ENCODE measurements around the gene BOD1L2.

BOD1L2 gene

DNA sequence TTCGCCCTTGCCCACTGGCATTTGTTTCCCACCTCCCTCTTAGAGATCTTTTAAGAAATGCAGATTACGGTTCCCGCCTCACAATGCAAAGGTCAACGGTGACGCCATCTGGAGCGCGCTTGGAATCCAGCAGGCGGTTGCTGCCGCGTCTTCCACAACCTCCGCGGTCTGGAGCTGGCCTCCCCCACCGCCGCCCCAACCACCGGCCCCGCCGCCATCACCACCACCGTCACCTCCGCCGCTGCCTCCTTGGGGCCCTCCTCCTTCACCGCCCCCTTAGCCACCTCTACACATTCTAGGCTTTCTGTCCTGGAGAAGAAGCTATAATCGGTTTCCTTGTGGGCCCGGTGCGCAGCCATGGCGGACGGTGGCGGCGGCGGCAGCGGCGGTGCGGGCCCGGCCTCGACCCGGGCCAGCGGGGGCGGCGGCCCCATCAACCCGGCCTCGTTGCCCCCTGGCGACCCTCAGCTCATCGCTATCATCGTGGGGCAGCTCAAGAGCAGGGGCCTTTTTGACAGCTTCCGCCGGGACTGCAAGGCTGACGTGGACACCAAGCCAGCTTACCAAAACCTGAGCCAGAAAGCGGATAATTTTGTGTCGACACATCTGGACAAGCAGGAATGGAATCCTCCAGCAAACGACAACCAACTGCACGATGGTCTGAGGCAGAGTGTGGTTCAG is at the start of gene BOD1L2:
Gene BOD1L2 (plus strand): TSS at position 132 of the 681 bp plus-strand sequence. CDS start 226 bp downstream, at position 358.
- no peak within 1 kb of the TSS for H3K27ac ChIP-seq
- H3K4me3 ChIP-seq, result no peak within 1 kb of the TSS

DNA sequence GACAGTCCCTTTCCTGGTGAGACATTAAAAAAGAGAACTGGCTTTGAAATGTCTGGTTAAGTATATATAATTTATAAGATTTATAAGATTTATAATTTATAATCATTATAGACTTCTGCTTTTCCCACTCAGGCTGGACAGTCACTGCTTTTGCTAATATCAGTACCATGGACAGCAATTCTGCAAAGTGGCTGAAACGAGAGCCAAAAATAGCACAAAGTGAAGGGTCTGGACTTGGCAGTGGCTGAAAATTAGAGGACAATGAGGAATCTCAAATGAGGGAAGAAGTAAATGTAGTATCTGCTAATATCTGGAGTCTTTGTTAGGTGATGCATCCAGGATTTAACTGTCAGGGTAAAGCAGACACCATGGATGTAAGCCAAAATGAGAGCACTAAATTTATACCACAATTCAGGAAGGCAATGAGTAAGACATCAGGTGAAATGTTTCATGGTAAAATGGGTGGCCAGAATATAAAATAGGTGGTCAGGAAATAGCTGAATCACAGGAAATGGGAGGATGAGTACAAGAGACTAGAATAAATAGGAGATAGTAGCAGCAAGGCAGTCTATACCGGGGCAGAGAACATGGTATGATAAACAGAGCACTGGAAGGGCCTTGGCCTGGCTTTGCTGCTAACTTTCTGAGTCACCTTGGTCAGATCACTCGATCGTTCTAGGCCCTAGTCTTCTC is 39.6 kb upstream of the BOD1L2 start:
- no peak overlapping the region for H3K4me3 ChIP-seq
- H3K27ac ChIP-seq, result no peak overlapping the region

DNA sequence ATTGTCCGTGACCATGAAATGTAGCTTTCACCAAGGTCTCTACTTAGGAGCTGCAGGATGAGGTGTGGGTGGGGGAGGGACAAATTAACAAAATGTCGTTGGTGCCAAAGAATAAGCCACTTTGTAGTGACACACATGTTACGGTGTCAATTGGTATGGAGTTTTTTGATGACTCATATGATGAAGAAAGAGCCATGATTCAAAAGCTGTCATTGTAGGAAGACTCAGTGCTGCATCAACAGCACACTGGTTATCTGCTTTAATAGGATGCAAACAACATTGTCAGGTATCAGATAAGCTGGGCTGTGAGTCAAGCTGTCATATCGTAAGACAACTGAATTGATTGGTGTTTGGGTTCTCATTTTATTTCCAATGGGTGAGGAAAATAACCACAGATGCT is 36.6 kb upstream of the BOD1L2 start:
- Histone ChIP-seq H3K4me3 (no peak overlapping the region), H3K27ac (no peak overlapping the region)

DNA sequence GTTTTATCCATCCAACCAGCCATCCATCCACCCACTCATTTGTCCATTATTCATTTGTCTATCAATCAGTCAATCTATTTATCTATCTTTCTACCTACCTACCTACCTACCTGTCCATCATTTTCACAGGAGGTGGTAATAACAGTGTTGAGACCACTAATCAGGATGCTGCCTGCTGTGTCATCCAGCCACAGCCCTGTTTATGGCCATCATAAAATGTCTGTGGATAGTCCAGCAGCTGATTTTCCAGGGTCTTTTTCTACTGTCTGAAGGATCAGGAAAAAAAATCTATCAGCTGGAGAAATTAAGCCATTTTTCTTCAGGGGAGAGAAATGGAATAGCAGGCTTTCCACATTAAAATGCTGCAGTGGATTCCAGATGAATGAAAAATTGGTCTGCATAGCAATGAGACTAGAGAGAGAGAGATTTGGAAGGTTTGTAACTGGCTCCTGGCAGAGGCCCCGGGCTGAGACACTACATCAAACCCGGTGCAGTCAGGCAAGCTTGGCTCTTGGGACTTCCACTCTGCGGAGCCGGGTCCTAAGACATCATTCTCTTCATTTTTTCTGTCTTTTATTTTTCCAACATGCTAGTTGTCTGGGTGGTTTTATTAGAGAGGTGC is 33.0 kb upstream of the BOD1L2 start:
- H3K4me3 ChIP-seq, result no peak overlapping the region

DNA sequence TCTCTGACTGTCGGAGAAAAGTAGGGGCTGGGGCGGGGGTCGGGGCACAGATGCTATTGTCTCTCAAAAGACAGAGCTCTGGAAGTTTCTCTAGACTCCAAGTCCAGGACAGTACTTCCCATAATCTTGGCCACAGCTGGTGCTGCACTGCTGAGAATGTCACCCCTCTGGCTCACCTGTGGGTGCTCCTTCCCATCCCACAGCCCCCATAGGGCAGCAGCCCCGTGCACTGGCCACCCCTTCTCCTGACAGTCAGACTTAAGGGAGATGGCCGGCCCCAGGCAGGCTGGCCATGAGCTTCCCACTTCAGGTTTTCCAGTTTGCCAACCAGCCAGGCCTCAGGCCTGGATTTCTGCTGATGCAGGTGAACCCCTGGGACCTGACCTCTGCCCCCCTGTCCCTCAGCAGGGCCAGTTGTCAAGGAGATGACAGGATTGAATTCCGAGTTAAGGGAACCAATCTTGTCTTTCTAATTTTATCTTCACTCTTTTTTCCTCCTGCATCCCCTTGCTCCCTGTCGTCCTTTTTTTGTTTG is 30.2 kb upstream of the BOD1L2 start:
- Histone ChIP-seq H3K27ac (no peak overlapping the region), H3K4me3 (no peak overlapping the region)

More for the DNA sequence above, 33.0 kb upstream of the BOD1L2 start:
- H3K27ac ChIP-seq, result no peak overlapping the region

DNA sequence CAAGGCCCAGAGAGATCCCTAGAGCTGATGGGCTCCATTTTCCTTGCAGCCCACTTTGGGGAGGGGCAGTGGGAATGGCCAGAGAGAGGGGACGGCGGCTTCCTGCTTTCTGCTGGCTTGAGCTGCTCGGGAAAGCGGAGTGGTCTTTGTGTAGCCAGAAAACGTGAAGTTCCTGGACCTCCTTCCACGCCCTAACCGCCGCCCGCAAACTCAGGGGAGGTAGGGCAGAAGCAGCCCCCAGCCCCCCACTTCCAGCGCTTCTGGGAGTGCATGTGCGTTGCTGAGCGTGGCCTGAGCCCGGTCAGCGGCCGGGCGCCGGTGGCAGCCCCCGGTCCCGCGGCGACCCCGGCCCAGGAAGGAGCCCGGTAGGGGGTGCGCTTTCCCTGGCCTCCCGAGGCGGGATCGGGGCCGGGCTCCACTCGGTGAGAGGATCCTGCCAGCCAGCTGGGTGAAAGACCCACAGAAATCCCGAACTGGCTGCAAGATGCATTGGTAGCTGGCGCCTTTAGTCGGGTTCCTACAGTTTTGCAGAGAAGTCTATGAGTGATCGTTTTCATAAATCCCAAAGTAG is 25.3 kb upstream of the BOD1L2 start:
- Histone ChIP-seq H3K4me3 (no peak overlapping the region), H3K27ac (no peak overlapping the region)

DNA sequence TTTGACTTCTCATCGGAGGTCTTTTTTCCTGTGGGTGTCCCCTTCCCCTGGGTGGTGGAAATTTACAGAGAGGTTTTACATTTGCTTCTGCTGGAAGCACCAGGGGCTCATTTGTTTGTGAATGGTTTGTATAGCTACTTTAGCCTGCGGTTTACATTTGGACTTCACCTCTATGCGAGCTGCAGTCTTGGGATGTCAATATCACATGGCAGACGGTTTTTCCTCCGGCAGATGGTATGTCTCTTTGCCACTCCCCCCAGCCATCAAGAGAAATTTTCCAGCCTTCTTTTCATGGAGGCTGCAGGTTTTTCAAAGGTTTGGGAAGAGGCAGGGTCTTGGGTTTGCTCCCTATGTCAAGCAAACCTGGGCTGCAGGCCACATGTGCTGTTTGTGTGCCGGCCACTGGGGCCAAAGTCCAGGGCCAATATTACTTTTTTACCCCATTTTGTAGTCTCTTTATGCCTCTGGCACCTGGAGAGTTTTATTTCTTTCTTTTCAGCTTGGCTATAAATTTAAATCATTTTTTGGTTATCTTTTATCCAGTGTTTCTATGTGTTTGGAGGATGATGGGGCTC is 23.9 kb upstream of the BOD1L2 start:
- Histone ChIP-seq H3K4me3 (no peak overlapping the region), H3K27ac (no peak overlapping the region)

DNA sequence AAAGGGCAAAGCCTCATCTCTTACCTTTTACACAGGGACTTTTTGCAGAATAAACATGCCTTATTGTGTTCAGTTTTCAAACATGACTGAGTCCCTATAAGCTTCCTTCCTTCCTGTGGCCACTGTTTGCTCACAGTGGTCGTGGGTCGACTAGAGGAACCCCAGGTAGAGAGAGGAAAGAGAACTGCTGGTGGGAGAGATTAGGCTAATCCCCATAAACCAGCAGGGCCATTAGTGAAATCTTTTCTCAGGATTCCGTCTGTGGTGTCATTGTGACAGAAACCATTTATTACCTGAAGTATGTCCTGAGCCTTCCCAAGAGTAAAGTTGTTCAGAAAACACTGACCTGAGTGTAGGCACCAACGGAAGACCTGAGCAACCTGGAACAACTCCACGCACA is 21.3 kb upstream of the BOD1L2 start:
- H3K4me3 ChIP-seq, result no peak overlapping the region
- H3K27ac ChIP-seq, result no peak overlapping the region

DNA sequence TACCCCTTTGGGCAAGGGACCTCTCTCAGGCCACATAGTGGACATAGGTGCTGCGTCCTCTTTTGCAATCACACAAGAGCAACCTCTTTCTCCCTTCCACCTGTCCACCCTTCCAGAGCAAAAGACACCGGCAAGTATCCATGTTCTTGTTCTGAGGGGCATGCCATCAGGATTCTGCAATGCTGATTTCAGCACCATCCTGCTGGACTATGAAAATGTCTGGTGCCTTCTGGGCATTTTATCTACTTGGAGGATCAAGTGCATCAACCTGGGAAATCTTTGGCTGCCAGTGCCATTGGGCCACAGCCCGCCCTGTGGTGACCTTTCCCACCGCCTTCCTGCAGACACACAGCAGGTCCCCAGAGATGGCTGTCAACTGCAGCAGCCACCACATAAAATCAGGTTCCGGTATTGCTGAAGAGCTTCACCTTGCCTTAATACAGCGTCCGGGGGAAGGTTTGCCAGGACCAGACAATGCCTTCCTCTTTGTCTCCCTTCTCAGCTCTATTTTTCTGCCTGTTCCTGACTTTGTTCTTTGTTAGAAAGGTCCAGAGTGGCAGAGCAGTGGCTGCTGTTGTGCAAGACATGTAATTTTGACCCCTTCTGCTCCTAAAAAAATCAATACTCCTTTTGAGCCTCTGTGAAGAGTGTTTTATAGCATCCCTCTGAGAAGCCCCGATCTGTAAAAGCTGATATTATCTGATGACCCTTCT is 18.5 kb upstream of the BOD1L2 start:
- H3K27ac ChIP-seq, result no peak overlapping the region
- H3K4me3 ChIP-seq, result no peak overlapping the region

DNA sequence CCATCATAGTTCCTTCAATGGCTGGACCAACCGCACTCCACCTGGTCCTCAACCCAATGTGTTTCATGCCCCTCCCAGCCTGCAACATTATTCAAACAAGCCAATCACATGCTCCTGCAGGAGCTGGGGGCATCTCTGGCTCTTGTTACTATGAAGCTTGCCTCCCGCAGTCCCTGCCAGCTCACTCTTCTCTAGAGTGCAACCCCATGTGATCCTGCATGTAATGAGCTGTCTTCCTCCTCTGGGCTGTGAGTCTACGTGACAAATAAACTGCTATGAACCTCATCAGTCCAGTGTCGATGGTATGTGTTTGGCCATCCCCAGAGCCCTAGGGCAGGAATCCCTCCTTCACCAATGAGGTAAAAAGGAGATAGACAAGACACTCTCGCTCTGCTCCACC is 15.8 kb upstream of the BOD1L2 start:
- H3K27ac ChIP-seq, result no peak overlapping the region

DNA sequence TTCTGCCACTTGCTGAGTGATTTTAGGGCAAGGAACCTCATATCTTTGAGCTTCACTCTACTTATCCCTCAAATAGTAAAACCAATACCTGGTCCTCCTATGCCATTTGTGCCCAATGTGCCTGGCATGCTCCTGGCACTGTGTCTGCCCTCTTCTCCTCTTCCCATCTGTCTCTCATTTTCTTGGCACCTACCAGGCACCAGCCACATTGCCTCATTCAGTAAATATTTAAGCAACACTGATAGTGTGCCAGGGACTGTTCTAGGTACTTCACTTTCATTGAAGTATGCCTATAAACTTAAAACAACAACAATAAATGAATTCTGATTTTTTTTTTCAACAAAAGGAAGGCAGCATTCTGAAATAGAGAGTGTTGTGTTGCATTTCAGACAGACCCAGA is 15.1 kb upstream of the BOD1L2 start:
- Histone ChIP-seq H3K27ac (no peak overlapping the region), H3K4me3 (no peak overlapping the region)

More for the DNA sequence above, 15.8 kb upstream of the BOD1L2 start:
- no peak overlapping the region for H3K4me3 ChIP-seq

DNA sequence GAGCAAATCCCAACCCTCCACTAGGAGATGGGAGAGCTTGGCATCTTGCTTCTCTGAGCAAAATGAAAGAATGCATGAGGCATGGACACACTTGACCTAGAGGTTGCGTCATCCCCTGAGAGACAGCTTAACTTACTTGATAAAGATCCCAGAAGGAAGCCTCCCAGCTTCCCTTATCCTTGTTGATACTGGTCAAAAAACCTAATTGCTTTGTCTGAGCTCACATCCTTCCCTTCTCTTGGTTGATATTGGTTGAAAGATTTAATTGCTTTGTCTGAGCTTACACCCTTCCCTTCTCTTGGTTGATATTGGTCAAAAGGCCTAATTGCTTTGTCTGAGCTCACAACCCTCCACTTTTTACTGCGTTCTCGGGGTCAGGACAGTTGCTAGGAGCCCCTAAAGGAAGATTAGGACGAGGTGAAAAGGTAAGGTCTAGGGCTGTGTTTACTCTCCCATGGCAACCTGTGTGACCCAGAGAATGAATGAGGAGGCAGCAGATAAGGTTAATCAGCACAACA is 12.2 kb upstream of the BOD1L2 start:
- Histone ChIP-seq H3K27ac (no peak overlapping the region), H3K4me3 (no peak overlapping the region)

DNA sequence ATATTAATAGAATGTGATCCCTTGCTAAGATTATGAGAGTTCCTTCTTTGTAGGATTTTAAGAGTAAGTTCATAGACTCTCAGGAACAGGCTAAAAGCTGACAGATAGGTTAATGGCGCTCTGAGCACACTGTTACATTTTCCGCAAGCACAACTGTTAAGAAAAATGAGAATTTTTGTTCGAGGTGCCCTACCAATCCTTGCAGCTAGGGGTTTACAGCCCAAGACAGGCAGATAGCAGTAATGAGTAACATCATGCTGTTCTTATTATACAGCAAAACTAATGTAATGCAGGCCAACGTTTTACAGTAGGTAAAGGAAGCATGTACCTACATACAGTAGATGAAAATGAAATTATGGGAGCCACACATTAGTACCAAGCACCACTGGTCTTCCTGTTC is 11.2 kb upstream of the BOD1L2 start:
- Histone ChIP-seq H3K4me3 (no peak overlapping the region), H3K27ac (no peak overlapping the region)

DNA sequence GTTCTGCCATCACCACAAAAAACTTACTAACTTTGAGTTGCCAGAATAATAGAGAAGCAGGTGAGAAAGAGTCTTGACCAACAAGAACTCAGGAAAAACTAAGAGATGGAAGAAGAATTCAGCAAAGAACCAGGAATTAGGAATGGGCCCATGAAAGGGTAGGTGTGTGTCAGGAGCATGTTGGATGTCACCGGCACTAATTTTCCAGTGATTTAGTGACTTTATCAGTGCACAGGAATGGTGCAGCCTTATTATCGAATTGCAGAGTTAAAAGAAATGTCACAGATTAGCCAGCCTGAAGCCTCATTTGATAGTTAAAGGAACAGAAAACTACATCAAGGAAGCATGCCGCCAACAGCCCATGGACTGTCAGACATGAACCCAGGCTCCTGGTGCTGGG is 9.0 kb upstream of the BOD1L2 start:
- no peak overlapping the region for H3K27ac ChIP-seq
- no peak overlapping the region for H3K4me3 ChIP-seq

DNA sequence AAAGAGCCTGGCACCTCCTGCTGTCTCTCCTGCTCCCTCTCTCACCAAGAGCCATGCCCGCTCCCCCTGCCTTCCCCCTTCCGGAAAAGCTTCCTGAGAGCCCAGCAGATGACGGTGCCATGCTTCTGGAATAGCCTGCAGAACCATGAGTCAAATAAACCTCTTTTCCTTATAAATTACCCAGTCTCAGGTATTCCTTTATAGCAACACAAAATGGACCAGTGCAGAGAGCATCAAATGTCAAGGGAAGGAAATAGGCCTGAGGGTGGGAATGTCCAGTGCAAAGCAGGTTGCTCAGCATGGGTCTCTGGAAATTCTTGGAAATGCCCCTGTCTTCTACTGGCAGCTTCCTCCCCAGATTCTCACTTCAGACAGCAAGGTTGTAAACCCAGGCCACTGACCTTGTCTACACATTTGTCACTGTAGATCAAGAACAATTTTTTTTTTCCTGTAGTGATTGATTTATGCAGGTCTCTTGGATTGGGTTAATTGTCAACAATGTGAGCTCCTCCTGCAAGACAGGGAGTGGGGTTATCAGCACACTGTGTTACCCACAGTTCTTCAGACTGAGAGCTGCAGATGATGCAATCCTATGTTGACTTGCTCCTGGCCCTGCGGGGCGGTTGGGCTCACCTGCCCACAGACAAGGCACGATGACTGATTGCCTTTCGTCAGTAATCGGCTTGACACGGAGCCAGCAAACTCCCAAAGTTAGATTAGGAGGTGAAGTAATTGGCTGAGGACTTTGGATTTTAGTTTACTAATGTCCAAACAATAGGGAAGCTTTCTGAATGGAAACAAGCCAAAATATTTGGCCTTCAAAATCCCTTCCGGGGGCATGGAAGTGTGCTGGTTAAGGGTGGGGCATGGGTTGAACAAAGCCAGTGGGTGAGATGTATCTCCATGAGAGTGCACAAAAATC is 5.4 kb upstream of the BOD1L2 start:
- Histone ChIP-seq H3K27ac (no peak overlapping the region), H3K4me3 (no peak overlapping the region)

DNA sequence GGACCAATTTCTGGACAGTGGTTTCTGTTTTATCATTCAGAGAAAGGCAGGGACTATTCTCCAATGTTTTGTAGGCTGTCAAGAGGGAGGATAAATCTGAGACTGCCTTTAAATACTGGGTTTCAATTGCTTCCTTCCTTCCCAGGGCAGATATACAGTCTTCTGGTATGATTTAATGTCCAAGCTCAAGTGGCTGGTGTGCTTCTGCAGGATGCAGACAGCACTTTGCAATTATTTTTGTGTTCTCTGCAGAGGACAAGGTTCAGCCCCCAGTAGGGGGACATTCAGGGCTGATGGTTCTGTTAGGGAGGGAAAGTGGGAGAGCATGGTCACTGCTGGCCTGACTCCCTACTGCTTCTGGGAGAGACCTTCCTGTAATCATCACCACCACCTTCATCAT is 4.6 kb upstream of the BOD1L2 start:
- Histone ChIP-seq H3K27ac (no peak overlapping the region), H3K4me3 (no peak overlapping the region)

DNA sequence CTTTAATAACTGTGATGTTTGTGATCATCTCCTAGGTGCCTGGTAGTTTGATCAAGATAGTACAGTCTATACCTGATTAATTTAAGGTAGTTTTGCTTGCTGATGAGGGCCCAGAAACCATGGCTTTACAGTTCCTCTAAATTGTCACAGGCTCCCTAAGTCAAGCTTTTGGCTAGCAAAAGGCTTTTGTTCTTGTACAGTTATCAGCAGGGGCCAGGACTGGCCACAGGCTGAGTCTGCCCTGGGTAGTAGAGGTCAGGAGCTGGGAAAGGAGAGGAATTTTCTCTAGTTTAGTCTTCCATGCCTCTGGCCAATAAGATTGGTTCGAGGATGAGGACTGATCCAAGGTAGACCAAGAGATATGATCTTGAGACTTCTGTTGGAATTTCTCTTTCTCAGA is 3.6 kb upstream of the BOD1L2 start:
- H3K27ac ChIP-seq, result no peak overlapping the region
- no peak overlapping the region for H3K4me3 ChIP-seq

DNA sequence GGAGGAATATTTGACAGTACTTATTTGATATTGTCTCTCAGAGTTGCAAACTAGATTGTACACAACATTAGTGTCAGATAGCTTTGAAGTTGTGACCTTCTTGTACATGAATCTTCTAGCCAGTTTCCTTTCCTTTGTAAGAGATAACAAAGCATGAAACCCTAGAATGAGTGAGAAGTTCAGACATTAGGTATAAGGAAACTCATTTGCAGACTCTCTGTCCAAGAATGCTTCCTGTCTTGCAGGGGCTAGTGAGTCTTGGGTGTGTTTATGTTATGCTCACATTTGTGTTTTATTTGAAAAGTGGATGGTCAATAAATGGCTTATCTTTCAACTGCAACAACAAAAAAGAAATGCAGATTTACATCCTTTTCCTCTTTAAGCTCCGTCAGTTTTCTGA is 1.4 kb downstream of the BOD1L2 start:
- no peak overlapping the region for H3K4me3 ChIP-seq
- no peak overlapping the region for H3K27ac ChIP-seq
